Stimulated activated CD8-positive, alpha-beta memory T cell treated with anti-CD3 and anti-CD28 coated beads, Interleukin-15, amount 100 ng/mL, for 1 hour (primary cell): ENCODE results near the gene BNIPL.

Source experiments
- DNase-seq: peaks from one replicate; pipeline ENCODE4 v3.0.0-alpha.2; 2020; ENCODE audit warnings: low read depth

The BNIPL gene

GRCh38 chr1:151058692-151059091 is 22.3 kb downstream of the BNIPL start:
- DNase-seq = no peak

GRCh38 chr1:151059109-151060006 is 23.0 kb downstream of the BNIPL start, which contains the start of gene CDC42SE1:
Gene CDC42SE1, minus strand, starts transcription at chr1:151059622. Its CDS starts 3,892 bp downstream, at chr1:151055730.
- peak; percentile 73 for DNase-seq

DNA sequence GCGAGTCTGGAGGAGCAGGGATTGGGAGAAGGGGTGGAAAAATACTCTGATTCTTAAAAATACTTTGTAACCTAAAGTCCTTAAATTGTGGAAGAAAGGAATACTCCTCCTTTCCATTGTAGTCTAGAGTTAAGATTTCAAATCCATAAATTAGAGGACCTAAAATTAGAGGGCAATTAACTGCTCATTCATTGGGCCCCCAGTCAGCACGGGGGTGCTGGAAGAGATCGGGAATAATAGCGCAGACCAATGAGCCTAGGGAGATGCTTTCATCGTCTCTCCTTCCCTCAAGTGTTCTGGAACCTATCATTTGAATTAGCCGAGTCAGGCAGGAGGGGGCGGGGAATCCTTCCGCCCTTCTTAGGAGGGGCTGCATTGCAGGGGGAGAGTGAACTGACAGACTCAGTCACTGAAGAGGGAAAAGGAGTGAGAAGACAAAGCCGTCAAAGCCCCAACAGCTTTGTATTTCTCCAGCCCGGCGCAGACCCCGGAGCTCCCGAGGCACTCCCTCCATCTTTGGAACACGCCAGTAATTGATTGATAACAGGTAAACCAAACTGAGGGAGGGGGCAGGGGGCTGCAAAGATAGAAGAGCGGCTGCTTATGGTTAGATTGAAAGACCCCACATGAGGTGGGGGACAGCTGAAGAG is 23.7 kb downstream of the BNIPL start, which contains the start of gene MLLT11:
TSS of gene MLLT11 (plus strand) at position 391 of the 650 bp plus-strand sequence. CDS start 6,828 bp downstream, outside the sequence.
- no peak for DNase-seq

GRCh38 chr1:151060657-151061421 is 24.5 kb downstream of the BNIPL start:
- no peak for DNase-seq

DNA sequence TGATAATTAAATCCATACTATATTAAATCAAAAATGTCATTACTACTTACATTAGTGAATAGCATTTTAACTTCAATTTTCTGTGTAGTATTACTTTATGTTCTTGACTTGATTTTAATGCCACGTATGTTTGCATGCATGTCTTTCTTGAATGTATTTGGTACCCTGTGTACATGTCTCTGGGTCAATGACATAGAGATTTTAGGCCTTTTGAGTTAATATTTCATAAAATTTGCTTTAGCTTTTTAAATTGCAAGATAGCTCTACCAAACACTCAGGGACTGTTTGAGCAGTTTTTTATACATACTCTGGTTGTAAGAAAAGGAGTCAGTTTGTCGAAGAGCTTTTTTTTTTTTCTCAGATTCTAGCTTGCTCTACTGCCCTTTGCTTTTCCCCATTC is 25.3 kb downstream of the BNIPL start:
- no peak for DNase-seq

GRCh38 chr1:151062741-151063371 is 26.5 kb downstream of the BNIPL start:
- DNase-seq = no peak

DNA sequence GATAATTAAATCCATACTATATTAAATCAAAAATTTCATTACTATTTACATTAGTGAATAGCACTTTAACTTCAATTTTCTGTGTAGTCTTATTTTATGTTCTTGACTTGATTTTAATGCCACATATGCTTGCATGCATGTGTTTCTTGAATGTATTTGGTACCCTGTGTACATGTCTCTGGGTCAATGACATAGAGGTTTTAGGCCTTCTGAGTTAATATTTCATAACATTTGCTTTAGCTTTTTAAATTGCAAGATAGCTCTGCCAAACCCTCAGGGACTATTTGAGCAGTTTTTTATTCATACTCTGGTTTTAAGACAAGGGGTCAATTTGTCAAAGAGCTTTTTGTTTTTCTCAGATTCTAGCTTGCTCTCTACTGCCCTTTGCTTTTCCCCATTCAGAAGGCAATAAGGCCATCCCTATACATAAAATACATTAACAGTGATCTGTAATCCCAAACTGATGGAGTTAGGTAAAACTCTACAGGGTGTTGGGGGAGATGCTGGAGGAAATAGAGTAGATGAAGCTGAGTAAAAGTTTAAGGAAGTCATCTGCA is 28.8 kb downstream of the BNIPL start:
- DNase-seq = no peak

GRCh38 chr1:151067185-151067584 is 30.8 kb downstream of the BNIPL start:
- no peak for DNase-seq

DNA sequence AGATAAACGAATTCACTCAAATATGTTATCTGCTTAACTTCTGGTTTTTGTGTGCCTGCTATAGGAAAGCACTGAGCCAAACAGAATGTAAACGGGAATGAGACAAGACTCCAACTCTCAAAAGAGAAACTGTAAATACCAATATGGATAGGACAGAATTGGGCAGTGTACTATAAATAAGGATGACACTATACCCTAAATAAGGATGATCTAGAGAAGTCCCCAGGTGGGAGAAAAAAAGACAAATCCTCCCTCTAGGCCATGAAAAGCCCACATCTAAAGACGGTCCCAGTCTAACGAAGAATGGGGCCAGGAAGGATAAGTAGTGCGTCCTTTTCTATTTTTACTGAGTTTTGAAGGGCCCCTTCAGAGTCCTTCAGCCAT is 32.7 kb downstream of the BNIPL start:
- DNase-seq = no peak

- DNase-seq = peak; percentile 64
These were observed 34.3 kb downstream of the BNIPL start, which contains the start of gene GABPB2 for GRCh38 chr1:151070474-151071276. Gene GABPB2, plus strand, starts transcription at chr1:151070761. Its CDS starts 17,429 bp downstream, at chr1:151088190.

- no peak for DNase-seq
These were observed 35.8 kb downstream of the BNIPL start for GRCh38 chr1:151072224-151072623.

DNA sequence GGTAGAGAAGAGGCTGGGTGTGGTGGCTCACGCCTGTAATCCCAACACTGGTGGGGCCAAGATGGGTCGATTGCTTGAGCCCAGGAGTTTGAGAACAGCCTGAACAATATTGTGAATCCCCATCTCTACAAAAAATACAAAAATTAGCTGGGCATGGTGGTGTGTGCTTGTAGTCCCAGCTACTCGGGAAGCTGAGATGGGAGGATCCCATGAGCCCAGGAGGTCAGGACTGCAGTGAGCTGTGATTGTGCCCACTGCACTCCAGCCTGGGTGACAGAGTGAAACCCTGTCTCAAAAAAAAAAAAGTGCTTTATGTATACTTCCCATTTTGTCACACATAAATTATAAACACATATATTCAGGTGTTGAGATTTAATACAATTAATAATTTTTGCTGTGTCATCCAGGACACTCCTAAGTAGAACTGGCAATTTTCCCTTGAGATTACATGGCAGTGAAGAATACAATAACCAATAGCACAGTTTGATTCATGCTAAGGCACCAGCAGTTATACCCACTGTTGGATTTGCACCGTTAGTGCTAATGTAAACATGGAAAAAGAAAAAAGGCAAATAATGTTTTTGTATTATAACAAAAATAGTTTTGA is 49.7 kb downstream of the BNIPL start:
- no peak for DNase-seq
